ENCODE results near the gene TAC4.

The TAC4 gene

GRCh38 chr17:49798182-49798581 lies 49.7 kb downstream of the TAC4 start:
- no peak for DNase-seq

- DNase-seq, result no peak
Observed at GRCh38 chr17:49795372-49795771, 52.5 kb downstream of the TAC4 start.

GRCh38 chr17:49793309-49793708 lies 54.6 kb downstream of the TAC4 start:
- no peak for DNase-seq

DNA sequence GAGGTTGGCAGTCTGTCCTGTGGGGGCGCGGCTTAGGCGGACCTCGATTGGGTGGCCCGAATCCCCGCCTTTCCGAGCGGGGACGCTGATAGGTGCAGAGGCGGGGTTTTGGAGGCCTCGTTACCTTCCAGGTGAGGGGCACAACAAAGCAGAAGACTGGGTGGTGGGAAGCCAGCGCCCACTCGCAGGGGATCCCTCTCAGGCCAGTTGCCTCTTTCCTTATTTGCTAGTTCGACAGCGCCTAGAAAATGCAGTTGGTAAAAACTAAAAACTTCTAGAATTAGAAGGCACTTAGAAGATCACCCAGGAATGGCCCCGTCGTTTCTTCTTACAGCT lies 58.7 kb downstream of the TAC4 start:
- no peak for DNase-seq

- peak; percentile 100 for DNase-seq
Observed at GRCh38 chr17:49788478-49789242, 59.2 kb downstream of the TAC4 start, which contains the start of gene KAT7. Gene KAT7 (plus strand): TSS chr17:49788681. CDS start chr17:49788835, 154 bp downstream.
